Right ventricle myocardium superior (tissue), 1 donor: ENCODE measurements around the gene CCDC85C. TPM values are rescaled to one million over a fixed set of nuclear protein-coding genes. Genes with fewer than 3 reads are reported as not detected.

Experiments
- ATAC-seq: fragments of 200-7000 bp; cut with Tn5 transposase; one replicate; pipeline ENCODE4 v1.9.1; 2020; ENCODE audit warnings: mild to moderate bottlenecking; ENCODE audit not compliant: poor library complexity
- DNase-seq: peaks from one replicate; pipeline ENCODE4 v3.0.0-alpha.2; 2020
- intact Hi-C: fragments of 100-400 bp; cut with DNase I; formaldehyde crosslinking; loops from one replicate; pipeline ENCODE4 v1.11.2; 2022
- total RNA-seq: library from RNA; stranded (reverse); fragmentation: NEBNext Ultra II Directional; extraction: Animal tissue kit (Norgen Biotek cat#: 25700); gene quantifications from one replicate; pipeline ENCODE4 v1.2.1, GENCODE V29; 2021
- donor health status: DM: no; HTN: yes; CAD: no; lungs with severe emphysema.

The CCDC85C gene
- total RNA-seq, 1 donor from 2014 or later, result 46.6 TPM

DNA sequence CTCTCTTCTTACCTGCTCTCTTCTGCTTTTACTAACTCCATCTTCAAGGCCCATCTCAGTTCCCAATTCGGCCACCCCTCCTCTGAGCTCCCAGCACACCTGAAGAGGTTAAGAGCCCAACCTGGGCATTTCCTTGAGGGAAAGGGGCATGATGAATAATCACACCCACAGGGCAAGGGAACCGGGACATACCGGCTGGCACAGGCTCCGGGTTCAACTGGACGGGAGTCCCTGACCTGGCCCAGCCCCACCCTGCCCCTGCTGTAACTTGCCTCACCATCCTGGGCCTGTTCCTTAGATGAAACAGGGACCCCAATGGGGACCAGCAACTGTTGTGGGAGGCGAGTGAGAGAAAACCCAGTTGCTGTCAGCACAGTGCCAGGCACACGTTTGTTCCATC, 8.5 kb downstream of the CCDC85C start:
- intact Hi-C loops, result no loop called here
- ATAC-seq (no peak), DNase-seq (no peak)

DNA sequence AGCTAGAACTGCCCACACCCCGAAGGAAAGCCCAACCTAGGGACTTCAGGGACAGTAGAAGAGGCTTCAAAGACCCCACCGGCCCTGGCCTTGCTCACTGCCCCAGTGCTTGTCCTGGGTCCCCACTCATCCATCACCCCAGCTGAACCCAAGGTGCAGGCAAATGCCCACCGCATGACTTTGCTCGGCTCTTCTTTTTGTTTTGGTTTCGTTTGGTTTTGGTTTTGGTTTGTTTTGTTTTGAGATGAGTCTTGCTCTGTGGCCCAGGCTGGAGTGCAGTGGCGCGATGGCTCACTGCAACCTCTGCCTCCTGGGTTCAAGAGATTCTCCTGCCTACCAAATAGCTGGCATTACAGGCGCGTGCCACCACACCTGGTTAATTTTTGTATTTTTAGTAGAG, 9.0 kb downstream of the CCDC85C start:
- ATAC-seq (no peak), DNase-seq (no peak)
- intact Hi-C loops, result no loop called here

DNA sequence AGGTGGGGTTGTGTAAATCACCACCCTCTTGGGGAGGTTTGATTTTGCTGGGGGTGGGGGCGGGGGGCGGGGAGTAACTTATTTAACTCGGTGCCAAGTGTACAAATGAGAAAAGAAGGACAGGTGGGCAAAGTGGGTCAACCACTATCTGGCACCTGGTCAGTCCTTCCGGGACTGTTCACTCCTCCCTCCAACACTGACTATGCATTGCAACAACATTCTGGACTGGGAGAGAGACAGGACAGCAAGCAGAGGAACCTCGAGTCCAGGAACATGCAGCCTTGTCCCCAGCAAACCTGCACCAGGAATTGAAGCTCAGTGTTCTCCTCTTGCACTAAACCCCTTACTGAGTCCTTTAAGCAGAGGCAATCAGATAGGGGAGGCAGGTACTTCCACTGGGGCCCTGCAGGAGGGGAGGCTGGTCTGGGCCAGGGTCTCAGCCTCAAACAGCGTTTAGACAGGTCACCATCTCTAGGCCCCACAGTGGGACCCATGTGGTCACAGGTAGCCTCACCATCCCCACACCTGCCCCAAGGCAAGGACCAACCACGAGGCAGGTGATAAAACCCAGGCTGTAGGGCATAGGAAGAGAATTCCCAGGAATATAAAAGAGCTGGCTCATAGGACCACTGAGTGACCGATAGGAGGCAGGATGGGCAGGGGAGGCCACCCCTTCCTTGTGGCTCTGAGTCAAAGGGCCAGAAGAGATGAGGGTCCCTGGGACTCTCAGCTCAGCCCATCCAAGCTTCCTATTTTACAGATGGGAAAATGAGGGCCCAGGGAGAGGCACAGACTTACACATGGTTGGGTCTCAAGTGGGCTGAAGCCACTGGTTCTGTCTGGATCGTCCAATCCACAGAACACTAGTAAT, 9.8 kb downstream of the CCDC85C start:
- no peak for ATAC-seq
- intact Hi-C loops, result no loop called here
- no peak for DNase-seq

DNA sequence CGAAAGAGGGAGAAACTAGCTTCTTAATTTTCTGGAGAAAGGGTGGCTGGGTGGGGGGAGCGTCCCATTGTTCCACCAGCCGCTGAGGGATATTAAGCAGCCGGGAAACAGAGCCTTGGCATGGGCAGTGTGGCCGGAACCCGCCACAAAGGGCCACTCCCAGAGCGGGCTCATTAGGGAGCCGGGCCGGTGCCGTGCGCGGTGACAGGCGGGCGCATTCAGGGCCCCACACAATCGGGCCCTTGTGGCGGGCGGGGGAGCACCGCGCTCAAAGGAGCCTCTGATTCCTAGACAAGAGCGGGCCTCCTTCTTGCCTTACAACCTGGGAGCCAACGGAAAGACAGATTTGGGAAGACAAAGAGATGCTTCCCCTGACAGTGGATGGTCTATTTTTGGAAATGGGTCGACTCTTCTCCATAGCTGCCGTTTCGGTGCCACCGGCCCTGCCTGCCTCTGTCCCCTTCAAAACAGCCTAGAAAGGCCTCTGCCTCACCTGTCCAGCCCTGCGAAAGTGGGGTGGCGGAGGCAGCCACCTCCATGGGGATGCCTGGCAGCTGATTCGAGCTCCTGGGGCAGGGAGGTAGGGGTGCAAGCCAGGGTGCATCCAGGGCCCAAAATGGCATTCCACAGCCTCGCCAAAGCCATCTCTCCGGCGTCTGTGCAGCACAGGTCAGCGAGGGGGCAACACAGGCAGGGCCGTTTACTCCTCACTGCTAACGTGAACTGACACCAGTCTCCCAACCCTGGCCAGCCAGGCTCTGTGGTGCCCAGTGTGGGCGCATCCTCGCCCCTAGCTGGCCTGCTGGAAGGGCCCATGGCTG, 10.9 kb downstream of the CCDC85C start:
- intact Hi-C loops, result no loop called here
- ATAC-seq (no peak), DNase-seq (no peak)

DNA sequence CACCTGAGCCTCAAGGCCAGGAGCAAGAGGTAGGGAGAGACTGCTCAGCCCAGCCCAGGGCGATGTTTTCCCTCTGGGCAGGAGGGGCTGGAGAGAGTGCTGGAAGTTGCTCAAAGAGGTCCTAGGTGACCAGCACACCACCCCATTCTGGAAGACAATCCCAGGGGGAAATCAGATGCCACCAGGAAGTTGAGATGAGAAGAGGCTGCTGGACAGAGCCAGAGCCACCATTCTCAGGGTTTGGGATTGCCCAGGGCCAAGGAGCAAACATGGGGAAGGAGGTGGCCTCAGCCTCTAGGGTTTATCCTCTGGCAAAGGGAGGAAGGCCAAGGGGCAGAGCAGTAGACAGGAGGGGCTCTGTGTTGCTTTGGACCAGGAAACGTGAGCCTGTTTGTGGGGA, 11.6 kb downstream of the CCDC85C start:
- no peak for ATAC-seq
- DNase-seq, result no peak
- intact Hi-C loops, result no loop called here

DNA sequence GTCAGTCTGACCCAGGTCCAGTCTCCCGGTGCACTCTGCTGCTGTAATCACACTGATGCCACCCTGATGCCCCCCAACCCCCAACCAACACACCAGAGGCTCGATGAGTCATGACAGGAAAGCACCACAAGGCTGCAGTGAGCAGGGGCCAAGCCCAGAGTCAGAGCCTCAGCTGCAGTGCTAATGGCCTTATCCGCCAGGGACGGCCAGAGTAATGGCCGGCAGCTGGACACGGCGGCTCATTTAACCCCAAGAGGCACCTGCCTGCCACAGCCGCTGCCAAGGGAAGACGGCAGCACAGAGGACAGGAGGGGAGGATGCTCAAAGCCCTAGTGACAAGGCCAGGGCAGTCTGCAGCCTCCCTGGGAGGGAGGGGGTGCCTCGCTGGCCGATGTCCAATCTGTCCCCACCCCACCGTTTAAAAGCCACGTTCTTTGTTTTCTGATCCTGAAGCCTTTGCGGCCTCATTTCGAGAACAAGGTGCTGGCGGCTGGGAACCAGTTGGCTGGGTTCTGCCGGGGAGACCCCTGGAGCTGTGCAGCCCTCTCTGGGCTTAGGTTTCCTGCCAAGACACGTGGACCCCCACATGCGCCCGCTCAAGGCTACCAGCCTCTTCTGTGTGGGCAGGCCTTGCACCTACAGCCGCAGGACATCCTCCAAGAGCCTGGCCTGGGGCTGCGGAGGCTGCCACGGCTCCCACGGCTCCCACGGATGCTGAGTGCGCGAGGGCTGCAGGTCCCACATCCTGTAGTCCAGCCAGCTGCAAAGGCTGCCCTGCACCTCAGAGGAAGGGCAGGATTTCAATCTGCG, 13.1 kb downstream of the CCDC85C start:
- no peak for DNase-seq
- no peak for ATAC-seq
- intact Hi-C loops, result no loop called here

DNA sequence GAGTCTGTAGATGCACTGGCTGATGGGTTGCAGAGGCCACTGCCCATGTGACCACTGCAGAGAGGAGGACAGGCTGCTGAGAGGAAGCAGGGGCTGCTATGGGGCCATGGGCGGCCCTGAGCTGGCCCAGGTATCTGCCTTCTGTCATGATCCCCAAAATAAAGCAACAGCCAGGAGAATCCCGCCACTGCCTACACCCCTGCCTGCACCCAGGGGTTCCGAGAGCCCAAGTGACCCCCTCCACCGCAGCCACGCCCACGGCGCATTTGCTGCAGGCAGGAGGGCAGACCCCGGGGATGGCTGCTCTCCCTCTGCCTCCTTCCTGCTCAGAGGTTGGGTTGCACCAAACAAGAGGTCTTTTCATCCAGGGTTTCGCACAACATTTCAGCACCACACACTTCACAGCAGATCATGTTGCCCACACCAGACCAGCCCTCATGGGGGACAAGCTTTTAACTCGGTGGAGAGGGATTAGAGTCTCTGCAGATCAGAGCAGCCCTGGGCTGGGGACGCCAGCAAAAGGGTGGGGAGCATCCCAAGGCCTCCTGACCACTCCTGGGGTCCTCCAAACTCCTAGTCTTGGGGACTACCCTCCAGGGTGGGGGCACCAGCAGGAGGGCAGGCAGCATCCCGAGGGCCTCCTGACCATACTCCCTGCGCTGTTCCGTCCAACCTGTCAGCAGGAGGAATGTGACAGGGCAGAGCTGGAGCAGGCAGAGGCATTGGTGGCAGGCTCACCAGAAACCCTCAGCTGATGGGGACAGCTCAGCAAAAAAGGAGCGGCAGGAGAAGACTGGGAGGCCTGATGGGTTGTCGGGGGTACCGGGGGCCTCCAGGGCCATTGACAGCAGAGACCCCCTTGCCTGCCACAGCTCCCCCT, 14.1 kb downstream of the CCDC85C start:
- intact Hi-C loops, result no loop called here
- DNase-seq (no peak), ATAC-seq (peak; percentile 65)

DNA sequence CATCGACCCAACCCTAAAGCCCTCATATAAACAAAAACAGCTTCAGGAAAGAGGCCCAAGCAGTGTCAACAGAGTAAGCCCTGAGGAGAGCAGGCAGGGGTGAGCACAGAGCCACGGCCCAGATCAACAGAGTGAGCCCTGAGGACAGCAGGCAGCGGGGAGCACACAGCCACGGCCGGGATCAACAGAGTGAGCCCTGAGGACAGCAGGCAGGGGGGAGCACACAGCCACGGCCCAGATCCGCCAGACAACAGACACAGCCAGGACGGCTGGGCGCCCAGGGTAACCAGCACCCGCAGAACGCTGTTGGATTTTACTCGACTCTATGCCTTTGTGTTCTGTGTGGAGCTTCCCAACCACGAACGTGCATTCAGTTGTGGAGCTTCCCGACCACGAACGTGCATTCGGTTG, 15.0 kb downstream of the CCDC85C start:
- intact Hi-C loops, result no loop called here
- peak; percentile 8 for ATAC-seq
- no peak for DNase-seq

DNA sequence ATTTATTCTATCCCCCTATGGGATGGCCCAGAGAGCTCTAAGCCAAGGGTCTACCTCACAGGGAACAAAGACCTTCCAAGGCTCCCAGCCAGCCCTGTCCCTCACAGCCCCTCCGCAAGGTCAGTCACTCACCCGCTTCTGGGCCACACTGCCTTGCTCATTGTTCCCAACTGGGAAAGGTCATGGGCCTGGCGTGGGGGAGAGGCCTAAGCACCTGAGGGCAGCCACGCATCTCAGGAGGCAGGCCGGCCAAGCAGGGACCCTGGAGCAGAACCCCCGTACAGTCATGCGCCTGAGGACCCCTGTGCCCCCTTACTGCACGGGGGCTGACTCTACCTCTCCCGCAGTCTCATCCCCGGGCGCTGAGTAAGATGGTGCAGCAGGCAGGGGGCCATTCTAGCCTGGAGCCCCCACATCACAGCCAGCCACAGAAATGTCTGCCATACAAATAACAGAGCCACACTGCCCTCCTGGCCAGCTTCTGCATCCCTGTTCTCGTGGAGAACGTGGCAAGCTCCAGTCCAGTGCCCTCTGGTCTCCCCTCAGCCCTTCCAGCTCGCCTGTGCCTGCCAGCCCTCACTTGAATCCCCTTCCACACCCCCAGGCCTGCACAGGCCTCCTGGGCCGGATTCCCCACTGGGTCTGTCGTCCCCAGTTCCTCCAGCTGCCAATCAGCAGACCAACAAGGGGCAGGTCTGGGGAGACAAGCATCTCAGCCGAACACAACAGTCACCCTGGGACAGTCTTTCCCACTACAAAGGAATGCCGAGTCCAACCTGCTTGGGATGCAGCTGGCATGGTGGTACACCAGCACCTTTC, 16.3 kb downstream of the CCDC85C start:
- ATAC-seq (no peak), DNase-seq (no peak)
- intact Hi-C loops, result no loop called here

DNA sequence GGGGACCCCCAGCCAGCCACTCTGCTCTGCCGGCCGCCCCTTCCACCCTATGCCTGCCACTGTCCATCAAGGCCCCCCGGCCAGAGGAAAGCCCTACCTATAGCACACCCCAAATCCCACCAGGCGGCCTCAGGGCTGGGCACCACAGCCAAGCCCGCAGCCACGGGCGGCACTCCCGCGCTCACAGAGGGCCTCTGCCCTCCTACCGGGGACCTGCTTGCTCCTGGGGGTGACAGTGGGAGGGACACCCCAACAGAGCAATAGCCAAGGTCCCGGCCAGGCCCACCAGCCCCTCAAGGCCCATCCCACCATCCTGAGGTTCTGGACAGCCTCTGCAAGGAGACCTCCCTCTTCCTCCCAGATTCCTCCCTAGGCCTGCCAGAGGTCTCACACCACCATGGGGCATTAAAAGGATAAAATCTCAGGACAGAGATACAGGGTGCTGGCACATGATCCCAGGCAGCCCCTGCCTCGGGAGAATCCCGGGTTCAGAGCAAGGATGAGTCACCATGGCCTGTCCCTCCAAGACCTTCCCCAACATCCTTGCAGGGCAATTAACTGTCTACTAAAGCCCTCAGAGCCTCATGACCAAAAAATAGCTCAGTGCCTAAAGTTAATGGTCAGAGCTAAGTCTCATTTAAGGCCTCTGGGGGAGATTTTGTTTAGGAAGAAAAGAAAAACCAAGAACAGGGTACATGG, 17.1 kb downstream of the CCDC85C start:
- ATAC-seq (no peak), DNase-seq (no peak)
- intact Hi-C loops, result no loop called here

DNA sequence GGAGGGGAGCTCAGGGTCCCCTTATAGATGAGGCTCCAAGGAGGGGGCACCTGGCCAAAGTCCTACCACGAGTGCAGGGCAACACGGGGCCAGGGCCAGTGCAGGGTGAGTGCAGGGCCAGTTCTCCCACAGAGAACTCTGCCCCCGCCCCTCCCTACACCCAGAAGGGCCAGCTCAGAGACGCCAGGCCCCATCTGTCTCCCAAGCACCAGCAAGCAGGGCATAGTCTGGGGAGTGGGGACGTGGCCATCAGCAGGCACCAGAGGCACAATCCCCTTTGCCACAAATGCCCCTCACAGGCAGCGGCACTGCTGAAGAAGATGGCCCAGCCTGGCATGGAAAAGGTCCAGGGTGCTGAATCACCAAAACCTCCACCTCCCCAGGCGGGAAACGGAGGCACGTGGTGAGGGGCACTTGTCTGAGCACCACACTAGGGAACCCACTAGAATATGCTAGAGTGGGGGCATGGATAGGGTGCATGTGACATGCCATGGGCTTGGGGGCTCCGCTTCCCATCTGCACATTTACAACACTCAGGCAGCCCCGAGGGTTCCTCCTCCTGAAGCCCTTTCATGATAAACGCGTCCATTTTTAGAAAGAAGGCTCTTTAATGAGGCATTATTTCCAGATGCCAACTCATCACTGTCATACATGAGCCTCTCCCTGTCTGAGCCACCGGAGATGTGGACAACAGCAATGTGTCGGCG, 17.8 kb downstream of the CCDC85C start:
- DNase-seq (no peak), ATAC-seq (no peak)
- intact Hi-C loops, result no loop called here

DNA sequence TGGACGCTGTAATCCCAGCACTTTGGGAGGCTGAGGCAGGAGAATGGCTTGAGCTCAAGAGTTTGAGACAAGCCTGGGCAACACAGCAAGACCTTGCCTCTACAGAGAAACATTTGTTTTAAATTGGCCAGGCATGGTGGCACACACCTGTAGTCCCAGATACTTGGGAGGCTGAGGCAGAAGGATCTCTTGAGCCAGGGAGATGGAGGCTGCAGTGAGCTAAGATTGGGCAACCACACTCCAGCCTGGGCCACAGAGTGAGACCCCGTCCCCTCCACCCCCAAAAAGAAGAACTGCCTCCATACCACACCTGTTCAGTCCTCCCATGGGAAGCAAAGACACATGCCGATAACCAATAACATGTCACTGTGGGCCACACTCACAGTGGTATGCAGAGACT, 19.2 kb downstream of the CCDC85C start:
- DNase-seq (no peak), ATAC-seq (no peak)
- intact Hi-C loops, result no loop called here

DNA sequence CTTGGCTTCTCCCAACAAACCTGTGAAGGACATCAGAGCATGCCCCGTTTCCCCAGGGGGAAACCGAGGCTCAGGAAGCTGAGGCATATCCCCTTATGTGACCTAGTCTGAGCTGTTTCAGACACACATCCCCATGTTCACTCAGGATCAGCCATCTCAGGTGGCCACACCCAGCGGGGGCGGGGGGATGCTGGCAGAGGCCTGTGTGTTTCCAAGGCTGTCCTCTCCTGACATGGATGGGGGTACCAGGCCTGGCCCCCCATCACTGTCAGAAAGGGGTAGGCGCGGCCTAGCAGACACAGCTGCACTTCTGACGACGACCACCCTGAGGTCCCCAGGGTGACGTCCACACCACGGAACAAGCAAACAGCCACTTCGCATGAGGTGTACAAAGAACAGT, 22.1 kb downstream of the CCDC85C start:
- no peak for ATAC-seq
- intact Hi-C loops, result no loop called here
- DNase-seq, result no peak

DNA sequence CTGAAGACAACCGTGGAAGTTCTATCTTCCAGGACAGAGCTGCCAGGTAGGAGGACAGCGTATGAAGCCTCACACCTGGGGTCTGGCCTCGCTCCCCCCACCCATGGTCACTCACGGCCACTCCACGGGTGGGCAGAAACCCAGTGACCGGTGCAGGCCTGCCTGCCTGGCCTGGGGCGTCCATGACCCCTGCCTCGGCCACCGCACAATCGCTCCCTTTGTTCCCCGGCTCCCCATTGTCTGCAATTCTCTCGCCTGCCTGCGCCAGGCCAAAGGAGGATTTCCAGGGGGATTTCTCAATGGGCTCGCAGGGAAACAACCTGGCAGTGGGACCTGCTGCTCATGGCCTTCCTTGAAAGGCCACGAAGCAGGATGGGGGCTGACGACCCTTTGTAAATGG, 22.6 kb downstream of the CCDC85C start:
- no peak for DNase-seq
- intact Hi-C loops, result no loop called here
- ATAC-seq, result no peak

DNA sequence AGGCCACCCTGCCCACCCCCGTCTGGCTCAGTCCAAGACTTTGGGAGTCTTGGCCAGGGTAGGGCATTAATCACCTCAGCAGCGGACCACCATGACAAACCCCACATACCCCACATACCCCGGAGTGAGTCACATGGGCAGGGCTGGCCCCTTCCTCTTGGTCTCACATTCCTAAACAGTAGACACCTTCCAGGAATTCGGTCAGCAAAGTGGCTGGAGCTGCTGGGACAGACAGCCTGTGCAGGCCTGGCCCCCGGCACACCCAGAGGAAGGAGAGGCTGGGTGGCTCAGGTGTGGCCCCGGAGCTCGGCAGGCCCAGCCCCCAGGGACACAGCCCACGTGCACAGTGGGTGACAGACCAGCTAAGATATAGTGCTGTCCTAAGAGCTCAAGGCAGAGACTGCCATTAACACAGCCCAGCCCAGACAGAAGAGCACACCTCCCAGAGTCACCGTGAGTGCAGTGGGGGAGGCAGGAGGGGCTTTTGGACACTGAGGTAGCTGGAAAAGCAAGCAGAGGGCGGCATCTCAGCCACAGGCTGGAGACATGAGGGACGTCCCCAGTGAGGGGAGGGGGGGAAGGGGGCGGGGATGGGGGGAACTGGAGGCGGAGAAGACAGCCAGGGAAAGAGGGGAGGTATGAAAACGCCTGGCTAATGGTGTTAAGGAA, 24.0 kb downstream of the CCDC85C start:
- ATAC-seq, result peak; percentile 8
- intact Hi-C loops, result no loop called here
- no peak for DNase-seq
